ENCODE measurements around the gene CYP4F2.

DNA sequence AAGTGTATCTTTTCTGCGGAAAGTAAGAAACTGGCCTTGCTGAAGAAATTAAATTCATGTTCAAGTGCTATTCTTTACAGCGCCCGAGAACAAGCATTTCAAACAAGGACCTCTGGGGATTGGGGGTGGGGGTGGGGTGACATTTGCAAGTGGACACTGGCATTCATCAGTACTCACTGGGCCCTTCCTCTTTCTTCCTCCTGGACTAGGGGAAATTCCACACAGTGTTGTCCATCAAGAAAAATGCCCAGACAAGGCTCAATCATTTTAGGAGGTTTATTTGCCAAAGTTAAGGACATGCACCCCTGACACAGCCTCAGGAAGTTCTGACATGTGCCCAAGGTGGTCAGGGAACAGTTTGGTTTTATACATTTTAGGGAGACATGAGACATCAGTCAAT is 59.5 kb downstream of the CYP4F2 start:
- TF ChIP-seq MTA1 (IDR thresholded peaks at IDR 0.05; ENCODE audit: borderline replicate concordance): no peak
- no peak for TF ChIP-seq BHLHE40 (IDR thresholded peaks at IDR 0.05; ENCODE audit: low read length)
- TF ChIP-seq, protein P1, sequence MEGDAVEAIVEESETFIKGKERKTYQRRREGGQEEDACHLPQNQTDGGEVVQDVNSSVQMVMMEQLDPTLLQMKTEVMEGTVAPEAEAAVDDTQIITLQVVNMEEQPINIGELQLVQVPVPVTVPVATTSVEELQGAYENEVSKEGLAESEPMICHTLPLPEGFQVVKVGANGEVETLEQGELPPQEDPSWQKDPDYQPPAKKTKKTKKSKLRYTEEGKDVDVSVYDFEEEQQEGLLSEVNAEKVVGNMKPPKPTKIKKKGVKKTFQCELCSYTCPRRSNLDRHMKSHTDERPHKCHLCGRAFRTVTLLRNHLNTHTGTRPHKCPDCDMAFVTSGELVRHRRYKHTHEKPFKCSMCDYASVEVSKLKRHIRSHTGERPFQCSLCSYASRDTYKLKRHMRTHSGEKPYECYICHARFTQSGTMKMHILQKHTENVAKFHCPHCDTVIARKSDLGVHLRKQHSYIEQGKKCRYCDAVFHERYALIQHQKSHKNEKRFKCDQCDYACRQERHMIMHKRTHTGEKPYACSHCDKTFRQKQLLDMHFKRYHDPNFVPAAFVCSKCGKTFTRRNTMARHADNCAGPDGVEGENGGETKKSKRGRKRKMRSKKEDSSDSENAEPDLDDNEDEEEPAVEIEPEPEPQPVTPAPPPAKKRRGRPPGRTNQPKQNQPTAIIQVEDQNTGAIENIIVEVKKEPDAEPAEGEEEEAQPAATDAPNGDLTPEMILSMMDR (IDR thresholded peaks at IDR 0.05 in 2 of 3, conservative IDR thresholded peaks at IDR 0.05 in 1 of 3; ENCODE audit: insufficient read depth in 2 of 3, low read depth in 1 of 3, low read length in 3 of 3): no peak
- TF ChIP-seq RCOR1 (IDR thresholded peaks at IDR 0.05; ENCODE audit: borderline replicate concordance in 1 of 2, low read depth in 2 of 2, low read length in 2 of 2): no peak
- TF ChIP-seq ZSCAN32 (CRISPR knock-in tag; IDR thresholded peaks at IDR 0.05): no peak
- TF ChIP-seq GABPA (tag; conservative IDR thresholded peaks at IDR 0.05; ENCODE audit: low read depth): no peak
- TF ChIP-seq NBN (IDR thresholded peaks at IDR 0.05; ENCODE audit: low read depth): no peak
- TF ChIP-seq, protein P2, sequence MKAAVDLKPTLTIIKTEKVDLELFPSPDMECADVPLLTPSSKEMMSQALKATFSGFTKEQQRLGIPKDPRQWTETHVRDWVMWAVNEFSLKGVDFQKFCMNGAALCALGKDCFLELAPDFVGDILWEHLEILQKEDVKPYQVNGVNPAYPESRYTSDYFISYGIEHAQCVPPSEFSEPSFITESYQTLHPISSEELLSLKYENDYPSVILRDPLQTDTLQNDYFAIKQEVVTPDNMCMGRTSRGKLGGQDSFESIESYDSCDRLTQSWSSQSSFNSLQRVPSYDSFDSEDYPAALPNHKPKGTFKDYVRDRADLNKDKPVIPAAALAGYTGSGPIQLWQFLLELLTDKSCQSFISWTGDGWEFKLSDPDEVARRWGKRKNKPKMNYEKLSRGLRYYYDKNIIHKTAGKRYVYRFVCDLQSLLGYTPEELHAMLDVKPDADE (conservative IDR thresholded peaks at IDR 0.05; ENCODE audit: control insufficient read depth, low read depth, low read length): no peak
- no peak for TF ChIP-seq MTA3 (IDR thresholded peaks at IDR 0.05; ENCODE audit: borderline replicate concordance)
- TF ChIP-seq RFX1 (IDR thresholded peaks at IDR 0.05): no peak
- no peak for TF ChIP-seq EGR1 (conservative IDR thresholded peaks at IDR 0.05)
- TF ChIP-seq, protein P3, sequence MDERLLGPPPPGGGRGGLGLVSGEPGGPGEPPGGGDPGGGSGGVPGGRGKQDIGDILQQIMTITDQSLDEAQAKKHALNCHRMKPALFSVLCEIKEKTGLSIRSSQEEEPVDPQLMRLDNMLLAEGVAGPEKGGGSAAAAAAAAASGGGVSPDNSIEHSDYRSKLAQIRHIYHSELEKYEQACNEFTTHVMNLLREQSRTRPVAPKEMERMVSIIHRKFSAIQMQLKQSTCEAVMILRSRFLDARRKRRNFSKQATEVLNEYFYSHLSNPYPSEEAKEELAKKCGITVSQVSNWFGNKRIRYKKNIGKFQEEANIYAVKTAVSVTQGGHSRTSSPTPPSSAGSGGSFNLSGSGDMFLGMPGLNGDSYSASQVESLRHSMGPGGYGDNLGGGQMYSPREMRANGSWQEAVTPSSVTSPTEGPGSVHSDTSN (CRISPR knock-in tag; IDR thresholded peaks at IDR 0.05; ENCODE audit: low read depth): no peak
- TF ChIP-seq, protein P3 (tag; conservative IDR thresholded peaks at IDR 0.05; ENCODE audit: low read depth): no peak
- TF ChIP-seq NR2C1 (IDR thresholded peaks at IDR 0.05): no peak
- no peak for TF ChIP-seq NR2C1 (tag; IDR thresholded peaks at IDR 0.05)

Measured in K562 (cell line).